Measurements from ENCODE around the gene SGPL1. TPM values are rescaled to one million over a fixed set of nuclear protein-coding genes. Genes with fewer than 3 reads are reported as not detected.

SGPL1 gene
- total and polyA plus RNA-seq, 8 donors = 47.5 to 60.6 (median 53.7) TPM

- no peaks in the 10 kb centered on the region for H3K27me3 ChIP-seq
- no peaks in the 10 kb centered on the region for H3K9me3 ChIP-seq
- no peaks in the 10 kb centered on the region for H3K36me3 ChIP-seq
- intact Hi-C loops (cut with DNase I) = no loop called here
- no peaks in the 10 kb centered on the region for H3K4me1 ChIP-seq
- ATAC-seq = no peak
- no peak overlapping the region for H3K27ac ChIP-seq
- no peak overlapping the region for H3K4me3 ChIP-seq
- DNase-seq = no peak
- no peak for TF ChIP-seq CTCF (IDR thresholded peaks at IDR 0.05)
Observed at GRCh38 chr10:70908406-70909296, 92.9 kb downstream of the SGPL1 start.

- ATAC-seq (no peak), DNase-seq (no peak)
- intact Hi-C loops (cut with DNase I) = no loop called here
- no peak for TF ChIP-seq CTCF (IDR thresholded peaks at IDR 0.05)
- Histone ChIP-seq H3K4me3 (no peak overlapping the region), H3K27ac (no peak overlapping the region), H3K9me3 (no peaks in the 10 kb centered on the region), H3K36me3 (no peaks in the 10 kb centered on the region), H3K4me1 (no peaks in the 10 kb centered on the region), H3K27me3 (no peaks in the 10 kb centered on the region)
Observed at GRCh38 chr10:70909326-70909935, 93.7 kb downstream of the SGPL1 start.

DNA sequence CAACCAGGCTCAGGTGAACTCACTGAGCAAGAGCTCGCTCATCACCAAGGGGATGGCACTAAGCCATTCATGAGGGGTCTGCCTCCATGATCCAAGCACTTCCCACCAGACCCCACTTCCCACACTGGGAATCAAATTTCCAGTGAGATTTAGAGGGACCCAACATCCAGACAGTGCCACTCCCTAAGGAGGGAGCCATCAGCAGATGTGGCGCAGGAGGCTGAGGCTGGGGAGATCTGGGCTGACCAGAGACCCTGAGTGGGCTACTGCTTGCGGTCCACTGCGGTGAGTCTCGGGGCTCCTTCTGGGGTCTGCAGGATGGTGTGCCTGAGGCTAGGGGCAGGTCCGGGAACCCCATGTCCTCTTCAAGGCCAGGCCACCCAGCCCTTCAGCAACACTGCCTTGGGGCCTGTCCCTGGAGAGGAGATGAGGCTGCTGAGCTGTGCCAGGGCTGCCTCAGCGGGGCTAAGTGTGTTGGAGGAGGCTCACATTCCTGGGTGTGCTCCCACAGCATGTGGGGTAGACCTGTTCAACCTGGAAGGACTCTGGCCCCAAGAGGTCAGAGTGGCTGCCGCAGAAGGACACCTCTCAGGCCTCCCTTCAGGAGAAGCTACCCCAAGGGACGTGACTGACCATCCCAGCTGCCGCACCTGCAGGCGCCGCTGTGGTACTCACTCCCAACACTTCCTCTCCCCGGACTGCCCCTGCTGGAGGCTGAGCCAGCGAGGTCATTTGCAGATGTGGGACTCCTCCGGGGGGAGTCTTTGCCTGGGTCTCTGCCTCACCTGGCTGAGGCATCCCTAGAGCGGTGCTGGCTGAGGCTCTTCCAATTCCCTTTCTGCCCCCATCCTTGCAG is 95.0 kb downstream of the SGPL1 start:
- no peak for ATAC-seq
- intact Hi-C loops (cut with DNase I) = no loop called here
- no peak for DNase-seq
- Histone ChIP-seq H3K36me3 (no peaks in the 10 kb centered on the region), H3K4me1 (no peaks in the 10 kb centered on the region), H3K9me3 (no peaks in the 10 kb centered on the region), H3K27ac (no peak overlapping the region), H3K4me3 (no peak overlapping the region), H3K27me3 (no peaks in the 10 kb centered on the region)
- no peak for TF ChIP-seq CTCF (IDR thresholded peaks at IDR 0.05)

DNA sequence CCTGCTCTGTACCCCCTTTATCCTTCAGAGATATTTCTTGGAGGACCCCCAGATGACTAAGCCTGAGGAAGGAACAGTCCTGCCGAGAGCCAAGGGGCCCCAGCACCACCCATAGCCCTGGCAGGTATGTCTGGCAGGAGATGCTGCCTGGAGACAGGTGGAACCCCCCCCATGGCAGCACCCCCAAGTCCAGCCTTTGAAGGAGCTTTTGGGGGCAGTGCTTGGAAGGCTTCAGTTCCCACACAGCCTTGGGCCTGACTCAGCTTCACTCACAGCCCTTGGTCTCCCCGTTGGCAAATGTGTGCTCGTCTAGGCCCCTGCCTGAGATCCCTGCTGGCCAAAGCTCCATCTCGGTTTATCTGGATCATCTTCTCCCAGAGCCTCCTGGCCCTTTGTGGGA is 95.6 kb downstream of the SGPL1 start:
- no peaks in the 10 kb centered on the region for H3K9me3 ChIP-seq
- DNase-seq (no peak), ATAC-seq (no peak)
- intact Hi-C loops (cut with DNase I) = no loop called here
- peaks cover 0 to 5% of the 10 kb centered on the region in 2 donors for H3K27me3 ChIP-seq
- no peak overlapping the region for H3K27ac ChIP-seq
- no peak overlapping the region for H3K4me3 ChIP-seq
- no peak for TF ChIP-seq CTCF (IDR thresholded peaks at IDR 0.05)
- H3K4me1 ChIP-seq = no peaks in the 10 kb centered on the region
- no peaks in the 10 kb centered on the region for H3K36me3 ChIP-seq

DNA sequence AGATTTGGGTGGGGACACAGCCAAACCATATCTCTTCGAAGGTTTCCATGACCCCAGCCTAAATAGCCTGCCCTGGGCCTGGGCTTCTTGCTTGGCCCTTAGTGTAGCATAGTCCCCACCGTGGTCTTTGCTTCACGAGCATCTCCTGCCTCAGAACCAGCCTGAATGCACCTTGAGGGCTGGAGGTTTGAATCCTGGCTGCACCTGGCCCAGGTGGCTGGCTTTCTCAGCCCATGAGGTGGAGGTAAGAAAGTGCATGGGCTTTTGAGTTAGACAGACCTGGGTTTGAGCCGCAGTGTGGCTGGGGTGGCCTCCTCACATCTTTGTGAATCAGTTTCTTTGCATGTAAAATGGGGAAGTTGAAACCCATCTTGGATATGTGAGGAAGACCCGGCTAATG is 96.8 kb downstream of the SGPL1 start:
- Histone ChIP-seq H3K4me1 (no peaks in the 10 kb centered on the region), H3K9me3 (no peaks in the 10 kb centered on the region), H3K36me3 (no peaks in the 10 kb centered on the region), H3K27me3 (peaks cover 0 to 7% of the 10 kb centered on the region in 2 donors), H3K27ac (no peak overlapping the region), H3K4me3 (no peak overlapping the region)
- intact Hi-C loops (cut with DNase I) = no loop called here
- no peak for TF ChIP-seq CTCF (IDR thresholded peaks at IDR 0.05)
- no peak for DNase-seq
- no peak for ATAC-seq
